Measurements from ENCODE around the gene PTPN14.
"Not testable (repeated sequence)": the region's sequence is repeated elsewhere in the genome, so short reads cannot be mapped to it uniquely, and the experiment has no call there.

The PTPN14 gene

GRCh38 chr1:214413315-214413714 lies 138.1 kb downstream of the PTPN14 start:
- H3K36me3 Mint-ChIP-seq (ENCODE audit: low read depth), result no peaks in the 10 kb centered on the region
- H3K27me3 Mint-ChIP-seq, result no peaks in the 10 kb centered on the region
- H3K4me1 Mint-ChIP-seq (ENCODE audit: low read depth), result no peaks in the 10 kb centered on the region
- intact Hi-C loops (cut with micrococcal nuclease), result no loop called here
- H3K27ac Mint-ChIP-seq, result no peak overlapping the region
- H3K4me3 Mint-ChIP-seq, result no peak overlapping the region
- no peaks in the 10 kb centered on the region for H3K9me3 Mint-ChIP-seq

- Mint-ChIP-seq H3K4me3 (no peak overlapping the region), H3K4me1 (ENCODE audit: low read depth) (no peaks in the 10 kb centered on the region), H3K27ac (no peak overlapping the region), H3K36me3 (ENCODE audit: low read depth) (no peaks in the 10 kb centered on the region), H3K9me3 (no peaks in the 10 kb centered on the region), H3K27me3 (no peaks in the 10 kb centered on the region)
- intact Hi-C loops (cut with micrococcal nuclease), result no loop called here
These were observed 146.7 kb downstream of the PTPN14 start for GRCh38 chr1:214404571-214405213.

- Mint-ChIP-seq H3K9me3 (no peaks in the 10 kb centered on the region), H3K36me3 (ENCODE audit: low read depth) (no peaks in the 10 kb centered on the region), H3K4me3 (no peak overlapping the region), H3K27ac (no peak overlapping the region), H3K27me3 (no peaks in the 10 kb centered on the region), H3K4me1 (ENCODE audit: low read depth) (no peaks in the 10 kb centered on the region)
- intact Hi-C loops (cut with micrococcal nuclease), result no loop called here
These were observed 147.2 kb downstream of the PTPN14 start for GRCh38 chr1:214404154-214404553.

- intact Hi-C loops (cut with micrococcal nuclease), result no loop called here
- H3K27me3 Mint-ChIP-seq, result no peaks in the 10 kb centered on the region
- H3K4me3 Mint-ChIP-seq, result no peak overlapping the region
- H3K4me1 Mint-ChIP-seq (ENCODE audit: low read depth), result no peaks in the 10 kb centered on the region
- no peaks in the 10 kb centered on the region for H3K36me3 Mint-ChIP-seq (ENCODE audit: low read depth)
- no peak overlapping the region for H3K27ac Mint-ChIP-seq
- no peaks in the 10 kb centered on the region for H3K9me3 Mint-ChIP-seq
These were observed 148.0 kb downstream of the PTPN14 start for GRCh38 chr1:214403431-214403830.

- Mint-ChIP-seq H3K4me1 (ENCODE audit: low read depth) (no peaks in the 10 kb centered on the region), H3K27me3 (no peaks in the 10 kb centered on the region), H3K4me3 (no peak overlapping the region), H3K9me3 (no peaks in the 10 kb centered on the region), H3K36me3 (ENCODE audit: low read depth) (no peaks in the 10 kb centered on the region), H3K27ac (no peak overlapping the region)
- intact Hi-C loops (cut with micrococcal nuclease), result no loop called here
These were observed 148.8 kb downstream of the PTPN14 start for GRCh38 chr1:214402613-214403083.

- Mint-ChIP-seq H3K27me3 (no peaks in the 10 kb centered on the region), H3K4me3 (no peak overlapping the region), H3K9me3 (no peaks in the 10 kb centered on the region), H3K27ac (no peak overlapping the region), H3K4me1 (ENCODE audit: low read depth) (no peaks in the 10 kb centered on the region), H3K36me3 (ENCODE audit: low read depth) (no peaks in the 10 kb centered on the region)
- intact Hi-C loops (cut with micrococcal nuclease), result no loop called here
These were observed 149.7 kb downstream of the PTPN14 start for GRCh38 chr1:214401666-214402065.

- H3K27me3 Mint-ChIP-seq, result no peaks in the 10 kb centered on the region
- intact Hi-C loops (cut with micrococcal nuclease), result no loop called here
- H3K4me3 Mint-ChIP-seq, result no peak overlapping the region
- H3K36me3 Mint-ChIP-seq (ENCODE audit: low read depth), result no peaks in the 10 kb centered on the region
- H3K9me3 Mint-ChIP-seq, result no peaks in the 10 kb centered on the region
- H3K4me1 Mint-ChIP-seq (ENCODE audit: low read depth), result no peaks in the 10 kb centered on the region
- H3K27ac Mint-ChIP-seq, result no peak overlapping the region
These were observed 151.3 kb downstream of the PTPN14 start for GRCh38 chr1:214400131-214400530.

GRCh38 chr1:214398490-214398889 lies 152.9 kb downstream of the PTPN14 start:
- Mint-ChIP-seq H3K36me3 (ENCODE audit: low read depth) (no peaks in the 10 kb centered on the region), H3K27me3 (no peaks in the 10 kb centered on the region), H3K4me1 (ENCODE audit: low read depth) (no peaks in the 10 kb centered on the region), H3K27ac (no peak overlapping the region), H3K9me3 (no peaks in the 10 kb centered on the region), H3K4me3 (no peak overlapping the region)
- intact Hi-C loops (cut with micrococcal nuclease), result no loop called here

- no peaks in the 10 kb centered on the region for H3K36me3 Mint-ChIP-seq (ENCODE audit: low read depth)
- H3K4me1 Mint-ChIP-seq (ENCODE audit: low read depth), result no peaks in the 10 kb centered on the region
- intact Hi-C loops (cut with micrococcal nuclease), result no loop called here
- no peak overlapping the region for H3K4me3 Mint-ChIP-seq
- no peaks in the 10 kb centered on the region for H3K27me3 Mint-ChIP-seq
- no peaks in the 10 kb centered on the region for H3K9me3 Mint-ChIP-seq
- H3K27ac Mint-ChIP-seq, result no peak overlapping the region
These were observed 153.9 kb downstream of the PTPN14 start for GRCh38 chr1:214397497-214397896.

- intact Hi-C loops (cut with micrococcal nuclease), result no loop called here
- H3K36me3 Mint-ChIP-seq (ENCODE audit: low read depth), result no peaks in the 10 kb centered on the region
- no peaks in the 10 kb centered on the region for H3K9me3 Mint-ChIP-seq
These were observed 155.1 kb downstream of the PTPN14 start for GRCh38 chr1:214396330-214396729.

GRCh38 chr1:214394569-214394968 lies 156.8 kb downstream of the PTPN14 start:
- H3K27me3 Mint-ChIP-seq; intact Hi-C loops (cut with micrococcal nuclease); H3K9me3 Mint-ChIP-seq; H3K27ac Mint-ChIP-seq; H3K4me1 Mint-ChIP-seq (ENCODE audit: low read depth); H3K4me3 Mint-ChIP-seq; H3K36me3 Mint-ChIP-seq (ENCODE audit: low read depth): not testable (repeated sequence)

More at GRCh38 chr1:214396330-214396729, 155.1 kb downstream of the PTPN14 start:
- Mint-ChIP-seq H3K4me3 (no peak overlapping the region), H3K4me1 (ENCODE audit: low read depth) (no peaks in the 10 kb centered on the region), H3K27me3 (no peaks in the 10 kb centered on the region), H3K27ac (no peak overlapping the region)

GRCh38 chr1:214393086-214393485 lies 158.3 kb downstream of the PTPN14 start:
- Mint-ChIP-seq H3K4me1 (ENCODE audit: low read depth) (no peaks in the 10 kb centered on the region), H3K4me3 (no peak overlapping the region)

GRCh38 chr1:214391873-214392645 lies 159.3 kb downstream of the PTPN14 start:
- H3K27ac Mint-ChIP-seq, result no peak overlapping the region

More at GRCh38 chr1:214393086-214393485, 158.3 kb downstream of the PTPN14 start:
- no peaks in the 10 kb centered on the region for H3K36me3 Mint-ChIP-seq (ENCODE audit: low read depth)
- H3K27me3 Mint-ChIP-seq, result no peaks in the 10 kb centered on the region
- no peak overlapping the region for H3K27ac Mint-ChIP-seq
- H3K9me3 Mint-ChIP-seq, result no peaks in the 10 kb centered on the region
- intact Hi-C loops (cut with micrococcal nuclease), result no loop called here

GRCh38 chr1:214389734-214390133 lies 161.7 kb downstream of the PTPN14 start:
- no peaks in the 10 kb centered on the region for H3K27me3 Mint-ChIP-seq
- no peaks in the 10 kb centered on the region for H3K4me1 Mint-ChIP-seq (ENCODE audit: low read depth)
- no peak overlapping the region for H3K27ac Mint-ChIP-seq
- intact Hi-C loops (cut with micrococcal nuclease), result no loop called here
- no peaks in the 10 kb centered on the region for H3K36me3 Mint-ChIP-seq (ENCODE audit: low read depth)
- H3K4me3 Mint-ChIP-seq, result no peak overlapping the region
- H3K9me3 Mint-ChIP-seq, result no peaks in the 10 kb centered on the region

More at GRCh38 chr1:214391873-214392645, 159.3 kb downstream of the PTPN14 start:
- Mint-ChIP-seq H3K27me3 (no peaks in the 10 kb centered on the region), H3K4me3 (no peak overlapping the region), H3K9me3 (no peaks in the 10 kb centered on the region), H3K36me3 (ENCODE audit: low read depth) (no peaks in the 10 kb centered on the region), H3K4me1 (ENCODE audit: low read depth) (no peaks in the 10 kb centered on the region)
- intact Hi-C loops (cut with micrococcal nuclease), result no loop called here

Measured in dendritic cell treated with granulocyte-macrophage colony-stimulating factor and Interleukin-4, amounts not matched to agents 40 ng/mL and 50 ng/mL, for 4 days (primary cell).